DMS153 treated with DMSO at 0.1 percent for 48 hours (cell line): ENCODE measurements around the gene NDE1.
A peak's percentile ranks its signal among the peaks of the same experiment; 100 is the strongest.

Experiments
- DNase-seq: peaks from one replicate; lab custom pipeline; 2025; ENCODE audit not compliant: unreplicated experiment; lab: John Stamatoyannopoulos, UW

Gene NDE1

GRCh38 chr16:15765880-15766279, 115.8 kb downstream of the NDE1 start:
- peak; percentile 42 for DNase-seq

GRCh38 chr16:15766918-15767317, 116.9 kb downstream of the NDE1 start:
- no peak for DNase-seq

GRCh38 chr16:15768201-15768600, 118.2 kb downstream of the NDE1 start:
- no peak for DNase-seq

GRCh38 chr16:15769239-15769638, 119.2 kb downstream of the NDE1 start:
- DNase-seq = no peak

- no peak for DNase-seq
These were observed 120.1 kb downstream of the NDE1 start for GRCh38 chr16:15770107-15770506.

- DNase-seq = no peak
These were observed 120.5 kb downstream of the NDE1 start for GRCh38 chr16:15770512-15770911.

GRCh38 chr16:15771694-15772093, 121.6 kb downstream of the NDE1 start:
- DNase-seq = no peak

GRCh38 chr16:15772579-15773293, 122.7 kb downstream of the NDE1 start:
- no peak for DNase-seq

GRCh38 chr16:15773968-15774367, 123.9 kb downstream of the NDE1 start:
- no peak for DNase-seq

- no peak for DNase-seq
These were observed 125.2 kb downstream of the NDE1 start for GRCh38 chr16:15775209-15775608.

- DNase-seq = no peak
These were observed 125.7 kb downstream of the NDE1 start for GRCh38 chr16:15775663-15776304.
